GM19023 (cell line): ENCODE results near the gene CFAP299.
"Not testable (repeated sequence)": the region's sequence is repeated elsewhere in the genome, so short reads cannot be mapped to it uniquely, and the experiment has no call there.

ENCODE experiments used
- ATAC-seq: cut with Tn5 transposase; IDR thresholded peaks from one replicate; pipeline ENCODE4 v1.9.1; 2021; ENCODE audit warnings: mild to moderate bottlenecking, moderate library complexity; ENCODE audit not compliant: unreplicated experiment

Gene CFAP299

GRCh38 chr4:80335554-80336358 is at the start of gene CFAP299:
Gene CFAP299, plus strand, starts transcription at chr4:80335730.
- peak; percentile 98 for ATAC-seq

GRCh38 chr4:80286451-80286850 is 49.1 kb upstream of the CFAP299 start:
- ATAC-seq, result no peak

- not testable (repeated sequence) for ATAC-seq
These were observed 44.9 kb upstream of the CFAP299 start for GRCh38 chr4:80290665-80291064.

DNA sequence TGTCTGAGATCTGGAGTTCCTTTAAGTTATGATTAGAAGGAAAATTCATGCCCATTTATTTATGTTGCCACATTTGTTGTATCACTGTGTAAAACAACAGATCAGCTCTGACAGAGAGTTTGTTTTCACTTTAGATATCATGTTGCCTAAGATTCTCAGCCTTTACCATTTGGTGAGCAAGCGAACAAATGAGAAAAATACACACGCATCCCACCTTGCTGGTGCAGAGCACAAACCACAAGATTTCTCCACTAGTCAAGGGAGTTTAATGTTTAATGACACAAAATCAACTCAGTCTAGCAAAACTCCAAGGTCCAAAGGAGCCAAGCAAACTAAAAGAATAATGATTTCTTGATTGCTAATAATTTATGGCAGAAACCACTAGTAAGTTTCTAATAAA is 41.3 kb upstream of the CFAP299 start:
- no peak for ATAC-seq

DNA sequence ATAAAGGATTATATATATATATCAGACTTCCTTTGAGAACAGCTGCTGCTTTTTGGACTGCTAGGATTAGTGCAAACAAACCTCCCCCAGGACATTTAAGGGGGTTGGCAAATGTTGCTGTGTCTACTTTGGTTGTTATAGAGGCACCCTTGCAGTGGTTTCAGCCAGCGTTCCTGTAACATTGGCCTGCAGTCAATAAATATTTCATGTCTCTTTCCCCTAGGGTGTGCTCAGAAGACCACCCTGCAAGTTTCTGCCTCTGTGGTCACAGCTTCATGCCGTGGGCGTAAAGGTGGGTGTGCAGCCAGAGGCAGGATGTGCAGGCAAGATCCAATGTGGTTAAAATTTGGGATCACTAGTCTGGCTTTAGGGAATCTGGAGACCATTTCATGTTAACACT is 40.2 kb upstream of the CFAP299 start:
- ATAC-seq, result no peak

DNA sequence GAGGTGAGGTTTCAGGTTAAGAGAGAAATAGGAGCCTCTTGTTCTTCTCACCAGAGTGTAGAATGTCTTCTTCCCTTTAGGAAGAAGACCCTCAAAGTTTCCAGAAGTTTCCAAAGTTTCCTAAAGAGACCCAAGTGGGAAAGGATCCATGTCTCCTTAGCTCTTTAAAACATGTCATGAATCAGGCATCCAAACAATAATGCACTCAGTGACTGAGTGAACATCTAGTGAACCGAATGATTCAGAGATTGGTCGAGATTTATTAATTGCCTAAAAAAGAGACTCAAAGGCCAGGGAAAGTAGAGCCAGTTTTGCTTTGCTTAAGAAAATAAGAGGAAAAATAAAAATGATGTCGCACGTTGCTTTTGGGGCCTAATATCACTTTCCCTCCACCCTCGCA is 39.7 kb upstream of the CFAP299 start:
- no peak for ATAC-seq

- no peak for ATAC-seq
These were observed 33.6 kb upstream of the CFAP299 start for GRCh38 chr4:80301884-80302283.

GRCh38 chr4:80302616-80303223 is 32.8 kb upstream of the CFAP299 start:
- ATAC-seq, result no peak

DNA sequence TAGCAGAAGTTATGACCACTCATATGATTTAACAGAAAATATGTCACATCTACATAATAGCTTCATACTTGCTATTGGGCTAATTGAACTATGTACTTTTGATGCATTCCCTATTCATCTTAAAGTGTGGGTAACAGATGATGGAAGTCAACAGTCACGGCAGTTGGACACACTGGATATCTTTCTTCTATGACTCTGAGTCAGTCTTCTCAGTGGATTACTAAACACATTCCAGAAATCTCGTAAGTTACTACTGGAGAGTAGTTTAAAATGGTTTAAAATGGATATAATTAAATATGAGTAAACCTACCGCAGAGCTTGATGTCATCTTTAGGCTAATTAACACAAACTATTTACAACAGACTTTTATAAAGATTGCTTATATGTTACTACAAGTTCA is 30.1 kb upstream of the CFAP299 start:
- ATAC-seq, result no peak

GRCh38 chr4:80306260-80306659 is 29.3 kb upstream of the CFAP299 start:
- ATAC-seq, result no peak

GRCh38 chr4:80307183-80307735 is 28.3 kb upstream of the CFAP299 start:
- ATAC-seq, result no peak

DNA sequence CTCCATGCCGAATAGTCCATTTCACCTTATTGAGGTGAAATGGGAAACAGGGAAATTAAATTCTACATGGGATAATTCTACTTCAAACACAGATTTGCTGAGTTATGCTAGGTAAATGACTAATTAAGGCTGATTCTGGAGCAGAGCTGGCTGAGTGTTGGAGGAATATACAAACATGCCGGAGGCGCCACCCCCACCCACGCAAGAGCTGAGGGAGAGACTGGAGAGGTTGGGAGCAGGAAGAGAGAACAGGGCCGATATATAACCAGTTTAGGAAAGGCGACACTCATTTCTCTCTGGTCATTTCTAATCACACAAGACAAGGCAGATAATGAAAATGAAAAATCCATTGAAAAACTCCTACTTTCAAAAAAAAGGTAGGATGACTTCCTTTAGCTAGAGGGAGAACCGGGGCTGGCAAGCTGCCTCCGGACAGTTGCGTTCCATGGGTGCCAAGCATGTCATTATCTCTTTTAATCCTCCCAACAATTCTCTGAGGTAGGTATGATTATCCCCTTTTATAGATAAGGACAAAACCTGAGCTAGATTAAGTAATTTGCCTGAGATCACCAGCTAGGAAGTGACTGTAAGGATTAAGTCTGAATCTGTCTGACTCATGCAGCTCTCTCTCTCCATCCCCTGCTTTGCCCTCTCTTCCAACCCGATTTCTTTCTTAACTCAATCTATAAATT is 27.6 kb upstream of the CFAP299 start:
- ATAC-seq, result no peak

- no peak for ATAC-seq
These were observed 27.1 kb upstream of the CFAP299 start for GRCh38 chr4:80308466-80308822.

DNA sequence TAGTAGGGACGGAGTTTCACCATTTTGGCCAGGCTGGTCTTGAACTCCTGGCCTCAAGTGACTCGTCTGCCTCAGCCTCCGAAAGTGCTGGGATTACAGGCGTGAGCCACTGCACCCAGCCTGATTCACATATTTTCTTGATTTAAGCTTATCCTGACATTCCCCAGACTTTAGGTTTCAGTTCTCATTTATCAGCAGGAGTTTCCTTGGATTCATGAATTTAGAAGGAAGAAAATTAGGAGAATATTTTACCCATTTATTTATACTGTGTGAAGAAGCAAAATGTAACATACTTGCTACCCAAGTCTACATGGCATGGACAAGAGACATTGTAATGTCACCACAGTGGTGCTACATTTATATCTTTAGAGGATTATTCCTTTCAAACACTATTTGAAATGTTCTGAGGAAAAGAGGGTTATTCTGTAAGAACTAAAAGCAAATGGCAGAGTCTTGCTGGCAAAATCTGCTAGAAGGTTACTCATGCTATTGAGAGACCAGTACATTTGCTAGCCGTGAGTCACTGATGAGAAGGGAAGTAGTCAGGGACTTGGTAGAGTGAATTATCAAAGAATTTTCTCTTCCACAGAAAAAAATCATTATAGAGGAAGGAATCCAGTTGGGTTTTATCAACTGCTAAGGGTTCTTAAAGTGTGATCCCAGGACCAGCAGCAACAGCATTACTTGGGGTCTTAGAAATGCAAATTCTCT is 26.1 kb upstream of the CFAP299 start:
- no peak for ATAC-seq

DNA sequence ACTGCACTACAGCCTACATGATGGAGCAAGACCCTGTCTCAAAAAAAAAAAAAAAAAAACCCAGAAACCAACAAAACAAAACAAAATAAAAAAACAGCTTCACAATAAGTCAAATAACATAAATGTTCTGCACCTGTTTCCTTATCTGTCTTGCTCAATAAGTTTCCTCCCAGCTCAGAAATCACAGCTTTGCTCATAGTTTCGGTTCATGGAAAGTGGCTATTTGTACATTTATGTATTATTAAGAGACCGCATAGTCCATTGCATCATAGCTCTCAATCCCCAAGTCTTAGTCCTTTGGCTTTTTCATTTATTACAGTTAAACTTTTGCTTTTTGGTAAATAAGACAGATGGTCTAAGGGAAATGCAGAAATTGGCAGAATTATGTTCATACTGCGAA is 24.4 kb upstream of the CFAP299 start:
- no peak for ATAC-seq

DNA sequence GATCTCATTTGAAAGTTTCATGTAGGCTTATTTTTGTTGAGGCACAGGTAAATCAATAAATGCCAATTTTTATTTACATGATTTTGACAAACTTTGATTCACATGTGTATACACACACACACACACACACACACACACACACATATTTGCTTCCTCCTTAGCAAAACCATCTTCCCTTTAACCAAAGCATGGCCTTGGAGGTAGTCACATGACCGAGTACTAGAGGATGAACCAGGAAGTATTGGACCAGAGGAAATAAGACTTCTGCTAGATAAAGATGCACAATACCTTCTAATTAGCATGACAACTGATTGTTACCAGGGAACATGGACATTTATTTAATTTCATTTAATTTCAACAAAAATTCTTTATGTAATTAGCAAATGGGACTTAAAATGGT is 23.4 kb upstream of the CFAP299 start:
- no peak for ATAC-seq

- ATAC-seq, result no peak
These were observed 21.9 kb upstream of the CFAP299 start for GRCh38 chr4:80313627-80314026.

DNA sequence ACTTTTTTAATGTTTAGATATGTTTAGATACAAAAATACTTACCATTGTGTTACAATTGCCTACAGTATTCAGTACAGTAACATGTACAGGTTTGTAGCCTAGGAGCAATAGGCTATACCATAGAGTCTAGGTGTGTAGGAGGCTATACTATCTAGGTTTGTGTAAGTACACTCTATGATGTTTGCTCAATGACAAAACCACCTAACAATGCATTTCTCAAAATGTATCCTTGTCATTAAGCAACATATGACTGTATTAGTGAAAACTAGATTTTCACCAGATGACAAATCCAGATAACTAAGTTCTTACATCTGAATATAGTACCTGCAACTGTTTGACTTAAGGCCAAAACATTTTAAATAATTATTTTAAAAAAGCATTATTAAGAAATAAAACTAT is 19.7 kb upstream of the CFAP299 start:
- not testable (repeated sequence) for ATAC-seq

- no peak for ATAC-seq
These were observed 14.2 kb upstream of the CFAP299 start for GRCh38 chr4:80321341-80321740.

GRCh38 chr4:80321776-80322175 is 13.8 kb upstream of the CFAP299 start:
- ATAC-seq, result no peak

GRCh38 chr4:80322716-80323115 is 12.8 kb upstream of the CFAP299 start:
- no peak for ATAC-seq
